ENCODE results near the gene ITPR1.
"Not testable (repeated sequence)": the region's sequence is repeated elsewhere in the genome, so short reads cannot be mapped to it uniquely, and the experiment has no call there.

ITPR1 gene

DNA sequence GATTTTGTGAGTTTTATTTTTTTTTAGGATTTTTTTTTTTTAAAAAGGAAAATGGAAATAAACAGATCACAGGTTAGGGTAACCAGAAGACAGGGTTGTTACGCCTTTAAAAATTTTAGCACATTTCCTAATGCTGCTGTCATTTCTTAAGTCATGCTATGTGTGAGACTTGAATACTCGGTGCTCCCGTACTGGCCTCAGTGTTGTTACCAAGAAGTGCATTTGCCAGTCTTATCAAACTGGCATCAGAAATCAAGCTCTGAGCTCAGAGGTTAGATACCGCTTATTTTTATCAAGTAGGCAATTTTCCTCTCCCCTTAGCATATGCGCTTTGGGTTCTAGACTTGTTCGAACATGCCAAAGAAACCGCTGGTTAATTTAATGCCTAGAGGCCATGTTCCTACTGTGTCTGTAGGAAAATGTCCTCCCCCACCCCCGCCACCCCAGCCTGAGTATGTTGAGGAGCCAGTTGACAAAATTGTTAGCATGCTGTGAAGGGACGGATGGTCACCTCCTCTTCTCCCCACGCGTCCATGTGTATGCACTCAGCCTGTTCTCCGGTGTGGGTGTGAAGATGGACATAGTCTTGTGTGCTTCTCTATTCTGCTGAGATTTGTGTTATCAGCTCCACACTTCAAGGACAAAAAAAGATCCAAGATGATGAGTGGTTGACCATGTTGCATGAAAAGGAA is 88.9 kb downstream of the ITPR1 start:
- no peaks in the 10 kb centered on the region for H3K36me3 ChIP-seq (ENCODE audit: control insufficient read depth, insufficient read depth, low read length)
- no peak overlapping the region for H3K27ac ChIP-seq (ENCODE audit: insufficient read depth, low read depth, low read length, poor library complexity, severe bottlenecking)
- H3K27me3 ChIP-seq (ENCODE audit: control insufficient read depth, insufficient read depth, low read length, poor library complexity, severe bottlenecking): no peaks in the 10 kb centered on the region
- 93% methylated on average over 12 of the region's 12 CpGs for WGBS, 2 experiments
- H3K4me3 ChIP-seq (ENCODE audit: insufficient read depth, low read depth, low read length): no peak overlapping the region
- no peaks in the 10 kb centered on the region for H3K9me3 ChIP-seq (ENCODE audit: control insufficient read depth, low read length)
- H3K4me1 ChIP-seq (ENCODE audit: control insufficient read depth, insufficient read depth, low read length): peaks cover 4% of the 10 kb centered on the region

DNA sequence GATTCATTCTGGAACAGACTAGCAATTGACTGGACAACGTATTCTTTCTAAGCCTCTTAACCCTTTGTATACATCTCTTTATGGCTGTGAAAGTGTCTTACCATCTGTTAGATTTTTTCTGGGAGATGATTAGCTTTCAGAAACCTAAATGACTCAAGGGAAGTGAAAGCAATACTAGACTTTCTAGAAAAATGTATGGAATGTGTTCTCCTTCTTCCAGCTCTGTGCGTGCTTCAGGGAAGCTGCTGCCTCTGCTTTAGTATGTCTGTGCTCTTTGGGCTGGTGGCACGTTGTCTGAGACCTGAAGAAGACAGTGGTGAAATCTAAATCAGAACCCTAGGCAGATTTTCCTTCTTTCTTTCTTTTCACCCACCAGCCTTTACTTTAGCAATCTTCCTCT is 89.5 kb downstream of the ITPR1 start:
- Histone ChIP-seq H3K4me3 (ENCODE audit: insufficient read depth, low read depth, low read length) (no peak overlapping the region), H3K27ac (ENCODE audit: insufficient read depth, low read depth, low read length, poor library complexity, severe bottlenecking) (no peak overlapping the region), H3K4me1 (ENCODE audit: control insufficient read depth, insufficient read depth, low read length) (peaks cover 7% of the 10 kb centered on the region), H3K36me3 (ENCODE audit: control insufficient read depth, insufficient read depth, low read length) (no peaks in the 10 kb centered on the region), H3K9me3 (ENCODE audit: control insufficient read depth, low read length) (no peaks in the 10 kb centered on the region), H3K27me3 (ENCODE audit: control insufficient read depth, insufficient read depth, low read length, poor library complexity, severe bottlenecking) (no peaks in the 10 kb centered on the region)
- WGBS, 2 experiments: 82 to 86% methylated on average over 2 to 3 of the region's 3 CpGs

- Histone ChIP-seq H3K4me1 (ENCODE audit: control insufficient read depth, insufficient read depth, low read length) (peaks cover 9% of the 10 kb centered on the region), H3K36me3 (ENCODE audit: control insufficient read depth, insufficient read depth, low read length) (no peaks in the 10 kb centered on the region), H3K27ac (ENCODE audit: insufficient read depth, low read depth, low read length, poor library complexity, severe bottlenecking) (no peak overlapping the region), H3K9me3 (ENCODE audit: control insufficient read depth, low read length) (no peaks in the 10 kb centered on the region), H3K4me3 (ENCODE audit: insufficient read depth, low read depth, low read length) (no peak overlapping the region), H3K27me3 (ENCODE audit: control insufficient read depth, insufficient read depth, low read length, poor library complexity, severe bottlenecking) (no peaks in the 10 kb centered on the region)
- 78 to 84% methylated on average over 6 of the region's 6 CpGs for WGBS, 2 experiments
These were observed 90.3 kb downstream of the ITPR1 start for GRCh38 chr3:4583416-4583815.

GRCh38 chr3:4584456-4585249 is 91.5 kb downstream of the ITPR1 start:
- no peaks in the 10 kb centered on the region for H3K36me3 ChIP-seq (ENCODE audit: control insufficient read depth, insufficient read depth, low read length)
- no peak overlapping the region for H3K27ac ChIP-seq (ENCODE audit: insufficient read depth, low read depth, low read length, poor library complexity, severe bottlenecking)
- H3K4me3 ChIP-seq (ENCODE audit: insufficient read depth, low read depth, low read length): no peak overlapping the region
- H3K9me3 ChIP-seq (ENCODE audit: control insufficient read depth, low read length): no peaks in the 10 kb centered on the region
- H3K27me3 ChIP-seq (ENCODE audit: control insufficient read depth, insufficient read depth, low read length, poor library complexity, severe bottlenecking): no peaks in the 10 kb centered on the region
- peaks cover 9% of the 10 kb centered on the region for H3K4me1 ChIP-seq (ENCODE audit: control insufficient read depth, insufficient read depth, low read length)
- 78 to 82% methylated on average over 12 of the region's 12 CpGs for WGBS, 2 experiments

DNA sequence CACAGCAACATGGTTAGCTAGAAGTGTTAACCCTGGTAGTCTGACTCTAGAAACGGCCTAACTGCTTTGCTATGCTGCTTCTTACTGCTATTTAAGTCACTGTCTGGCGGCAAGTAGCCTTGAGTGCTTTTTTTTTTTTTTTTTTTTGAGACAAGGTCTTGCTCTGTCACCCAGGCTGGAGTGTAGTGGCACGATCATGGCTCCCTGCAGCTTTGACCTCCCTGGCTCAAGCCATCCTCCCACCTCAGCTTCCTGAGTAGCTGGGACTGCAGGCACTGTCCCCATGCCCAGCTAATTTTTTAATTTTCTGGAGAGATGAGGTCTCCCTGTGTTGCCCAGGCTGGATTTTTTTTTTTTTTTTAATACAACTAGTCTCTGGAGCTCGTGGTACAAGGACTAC is 93.2 kb downstream of the ITPR1 start:
- no peaks in the 10 kb centered on the region for H3K36me3 ChIP-seq (ENCODE audit: control insufficient read depth, insufficient read depth, low read length)
- WGBS, 2 experiments: 85% methylated on average over 3 to 4 of the region's 4 CpGs
- no peaks in the 10 kb centered on the region for H3K27me3 ChIP-seq (ENCODE audit: control insufficient read depth, insufficient read depth, low read length, poor library complexity, severe bottlenecking)
- H3K9me3 ChIP-seq (ENCODE audit: control insufficient read depth, low read length): no peaks in the 10 kb centered on the region
- no peak overlapping the region for H3K27ac ChIP-seq (ENCODE audit: insufficient read depth, low read depth, low read length, poor library complexity, severe bottlenecking)
- H3K4me1 ChIP-seq (ENCODE audit: control insufficient read depth, insufficient read depth, low read length): peaks cover 5% of the 10 kb centered on the region
- no peak overlapping the region for H3K4me3 ChIP-seq (ENCODE audit: insufficient read depth, low read depth, low read length)

- Histone ChIP-seq H3K36me3 (ENCODE audit: control insufficient read depth, insufficient read depth, low read length) (no peaks in the 10 kb centered on the region), H3K4me3 (ENCODE audit: insufficient read depth, low read depth, low read length) (no peak overlapping the region), H3K27me3 (ENCODE audit: control insufficient read depth, insufficient read depth, low read length, poor library complexity, severe bottlenecking) (no peaks in the 10 kb centered on the region), H3K27ac (ENCODE audit: insufficient read depth, low read depth, low read length, poor library complexity, severe bottlenecking) (no peak overlapping the region), H3K9me3 (ENCODE audit: control insufficient read depth, low read length) (no peaks in the 10 kb centered on the region), H3K4me1 (ENCODE audit: control insufficient read depth, insufficient read depth, low read length) (peaks cover 5% of the 10 kb centered on the region)
- WGBS, 2 experiments: 75 to 80% methylated on average over 8 of the region's 8 CpGs
These were observed 94.1 kb downstream of the ITPR1 start for GRCh38 chr3:4587061-4587837.

DNA sequence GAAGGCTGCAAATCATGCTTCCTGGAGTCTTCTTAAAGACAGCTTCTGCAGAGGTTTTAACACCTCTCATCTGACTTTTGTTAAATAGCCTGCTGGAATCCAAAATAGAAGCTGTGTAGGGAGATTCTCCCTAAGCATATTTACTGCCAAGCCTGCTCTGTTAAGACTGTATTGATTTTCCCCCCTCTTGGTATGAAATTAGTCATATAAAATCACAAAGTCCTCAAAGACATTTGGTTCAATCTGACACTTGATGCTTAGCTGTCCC is 94.6 kb downstream of the ITPR1 start:
- Histone ChIP-seq H3K27me3 (ENCODE audit: control insufficient read depth, insufficient read depth, low read length, poor library complexity, severe bottlenecking) (no peaks in the 10 kb centered on the region), H3K27ac (ENCODE audit: insufficient read depth, low read depth, low read length, poor library complexity, severe bottlenecking) (no peak overlapping the region)

GRCh38 chr3:4588466-4588865 is 95.3 kb downstream of the ITPR1 start:
- Histone ChIP-seq H3K4me3 (ENCODE audit: insufficient read depth, low read depth, low read length) (no peak overlapping the region), H3K27me3 (ENCODE audit: control insufficient read depth, insufficient read depth, low read length, poor library complexity, severe bottlenecking) (no peaks in the 10 kb centered on the region), H3K36me3 (ENCODE audit: control insufficient read depth, insufficient read depth, low read length) (no peaks in the 10 kb centered on the region), H3K27ac (ENCODE audit: insufficient read depth, low read depth, low read length, poor library complexity, severe bottlenecking) (no peak overlapping the region), H3K4me1 (ENCODE audit: control insufficient read depth, insufficient read depth, low read length) (peaks cover 5% of the 10 kb centered on the region), H3K9me3 (ENCODE audit: control insufficient read depth, low read length) (no peaks in the 10 kb centered on the region)
- WGBS, 2 experiments: 93% methylated on average over 4 of the region's 4 CpGs

More for the DNA sequence above, 94.6 kb downstream of the ITPR1 start:
- Histone ChIP-seq H3K36me3 (ENCODE audit: control insufficient read depth, insufficient read depth, low read length) (no peaks in the 10 kb centered on the region), H3K4me3 (ENCODE audit: insufficient read depth, low read depth, low read length) (no peak overlapping the region), H3K9me3 (ENCODE audit: control insufficient read depth, low read length) (no peaks in the 10 kb centered on the region), H3K4me1 (ENCODE audit: control insufficient read depth, insufficient read depth, low read length) (peaks cover 5% of the 10 kb centered on the region)

GRCh38 chr3:4589475-4590097 is 96.4 kb downstream of the ITPR1 start:
- H3K27me3 ChIP-seq (ENCODE audit: control insufficient read depth, insufficient read depth, low read length, poor library complexity, severe bottlenecking): no peaks in the 10 kb centered on the region
- H3K9me3 ChIP-seq (ENCODE audit: control insufficient read depth, low read length): no peaks in the 10 kb centered on the region
- no peak overlapping the region for H3K27ac ChIP-seq (ENCODE audit: insufficient read depth, low read depth, low read length, poor library complexity, severe bottlenecking)
- WGBS, 2 experiments: 88 to 89% methylated on average over 4 of the region's 4 CpGs
- no peaks in the 10 kb centered on the region for H3K36me3 ChIP-seq (ENCODE audit: control insufficient read depth, insufficient read depth, low read length)
- no peak overlapping the region for H3K4me3 ChIP-seq (ENCODE audit: insufficient read depth, low read depth, low read length)
- peaks cover 5% of the 10 kb centered on the region for H3K4me1 ChIP-seq (ENCODE audit: control insufficient read depth, insufficient read depth, low read length)

DNA sequence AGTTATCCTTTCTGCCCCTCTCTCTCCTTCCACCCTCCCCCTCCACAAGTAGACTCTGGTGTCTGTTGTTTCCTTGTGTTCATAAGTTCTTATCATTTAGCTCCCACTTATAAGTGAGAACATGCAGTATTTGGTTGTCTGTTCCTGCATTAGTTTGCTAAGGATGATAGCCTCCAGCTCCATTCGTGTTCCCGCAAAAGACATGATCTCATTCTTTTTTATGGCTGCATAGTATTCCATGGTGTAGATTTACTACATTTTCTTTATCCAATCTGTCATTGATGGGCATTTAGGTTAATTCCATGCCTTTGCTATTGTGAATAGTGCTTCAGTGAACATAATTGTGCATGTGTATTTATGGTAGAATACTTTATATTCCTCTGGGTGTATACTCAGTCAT is 97.7 kb downstream of the ITPR1 start:
- H3K4me3 ChIP-seq (ENCODE audit: insufficient read depth, low read depth, low read length); H3K9me3 ChIP-seq (ENCODE audit: control insufficient read depth, low read length); H3K36me3 ChIP-seq (ENCODE audit: control insufficient read depth, insufficient read depth, low read length); H3K27me3 ChIP-seq (ENCODE audit: control insufficient read depth, insufficient read depth, low read length, poor library complexity, severe bottlenecking); H3K4me1 ChIP-seq (ENCODE audit: control insufficient read depth, insufficient read depth, low read length); H3K27ac ChIP-seq (ENCODE audit: insufficient read depth, low read depth, low read length, poor library complexity, severe bottlenecking): not testable (repeated sequence)
- 93 to 100% methylated on average over 2 of the region's 2 CpGs for WGBS, 2 experiments

All from ectodermal cell (in vitro differentiated cells).